OCI-LY7 (cell line): ENCODE data around the gene GNAZ. TPM values are rescaled to one million over a fixed set of nuclear protein-coding genes. Genes with fewer than 3 reads are reported as not detected.

Experiments used
- BruUV-seq: library from RNA; stranded (reverse); fragments of 400-500 nt; replicated peaks from 2 replicates; lab custom pipeline; 2021; lab: Mats Ljungman, UMichigan
- CTCF ChIA-PET: fragments of 300-600 bp; sonication (Branson Sonifier 250); formaldehyde crosslinking; loops from one replicate; lab custom pipeline; 2022; ENCODE audit warnings: antibody characterized with exemption; ENCODE audit not compliant: unreplicated experiment; lab: Charles Lee
- POLR2A ChIA-PET: fragments of 300-600 bp; sonication (Branson Sonifier 250); formaldehyde crosslinking; loops from one replicate; lab custom pipeline; 2022; ENCODE audit warnings: antibody characterized with exemption; lab: Charles Lee
- DNase-seq: peaks from one replicate; pipeline ENCODE4 v3.0.0-alpha.2; 2015; ENCODE audit warnings: low spot score
- H2AFZ ChIP-seq: fragments of 200-600 bp; sonication (generic), shearing (Covaris generic); 2 replicates; pipeline ENCODE4 v1.6.1; 2014; ENCODE audit warnings: mild to moderate bottlenecking, antibody characterized with exemption, low read length, moderate library complexity
- H3K27ac ChIP-seq: fragments of 200-600 bp; sonication (generic); 2 replicates; pipeline ENCODE4 v1.5.1; 2014; ENCODE audit warnings: mixed run types, low read depth, mild to moderate bottlenecking, moderate library complexity, low read length, inconsistent platforms; ENCODE audit not compliant: poor library complexity, severe bottlenecking
- H3K36me3 ChIP-seq: fragments of 200-600 bp; sonication (generic); 2 replicates; pipeline ENCODE4 v1.6.1; 2014; ENCODE audit warnings: mild to moderate bottlenecking, antibody characterized with exemption, low read length, moderate library complexity, mixed read lengths; ENCODE audit not compliant: insufficient read depth
- H3K4me1 ChIP-seq: fragments of 200-600 bp; sonication (generic); 2 replicates; pipeline ENCODE4 v1.5.1; 2014; ENCODE audit warnings: mild to moderate bottlenecking, low read length; ENCODE audit not compliant: insufficient read depth, poor library complexity, severe bottlenecking
- H3K4me2 ChIP-seq: fragments of 200-600 bp; sonication (generic); 2 replicates; pipeline ENCODE4 v1.6.1; 2014; ENCODE audit warnings: mild to moderate bottlenecking, low read length
- H3K4me3 ChIP-seq: fragments of 200-600 bp; sonication (generic); 2 replicates; pipeline ENCODE4 v1.5.1; 2014; ENCODE audit warnings: mild to moderate bottlenecking, low read depth, low read length; ENCODE audit not compliant: poor library complexity, severe bottlenecking
- H3K79me2 ChIP-seq: fragments of 200-600 bp; sonication (generic); 2 replicates; pipeline ENCODE4 v1.6.1; 2016; ENCODE audit warnings: low read depth, mild to moderate bottlenecking, low read length, moderate library complexity, mixed read lengths; ENCODE audit not compliant: insufficient read depth
- H3K9me2 ChIP-seq: fragments of 200-600 bp; sonication (generic); 2 replicates; pipeline ENCODE4 v1.6.1; 2016; ENCODE audit warnings: mild to moderate bottlenecking, low read length, mixed read lengths; ENCODE audit not compliant: insufficient read depth
- H3K9me3 ChIP-seq: fragments of 200-600 bp; sonication (generic); 2 replicates; pipeline ENCODE4 v1.6.1; 2014; ENCODE audit warnings: mild to moderate bottlenecking, mixed run types, low read length, mixed read lengths
- H4K20me1 ChIP-seq: fragments of 200-600 bp; sonication (generic); 2 replicates; pipeline ENCODE4 v1.6.1; 2014; ENCODE audit warnings: mild to moderate bottlenecking, antibody characterized with exemption, low read length, moderate library complexity, mixed read lengths; ENCODE audit not compliant: insufficient read depth
- EZH2phosphoT487 ChIP-seq: fragments of 200-600 bp; sonication (generic); IDR thresholded peaks from 2 replicates; pipeline ENCODE4 v1.6.1; 2018; ENCODE audit warnings: low read depth, borderline replicate concordance, mild to moderate bottlenecking, mixed run types, antibody characterized with exemption, low read length, moderate library complexity, mixed read lengths
- intact Hi-C: fragments of 100-400 bp; cut with micrococcal nuclease; formaldehyde crosslinking; loops from one replicate; pipeline ENCODE4 v1.10.0; 2022; ENCODE audit not compliant: unreplicated experiment
- total RNA-seq, 2 experiments: library from RNA; depleted of rRNA in 1 of 2; stranded (reverse); fragments of >200 nt in 1 of 2; shearing (Covaris generic) in 1 of 2; gene quantifications; 2 replicates each; pipeline ENCODE4 v1.2.3, GENCODE V29; 2014 to 2022
- TF ChIP-seq, protein P1 (sequence below): fragments of 200-600 bp; sonication (generic); conservative IDR thresholded peaks from 2 replicates; pipeline ENCODE4 v1.5.1; 2014; ENCODE audit warnings: mild to moderate bottlenecking, antibody characterized with exemption, low read length, moderate library complexity, mixed read lengths

The GNAZ gene
- total RNA-seq, 2 experiments from 2014 or later: 38.5 to 46.4 TPM

DNA sequence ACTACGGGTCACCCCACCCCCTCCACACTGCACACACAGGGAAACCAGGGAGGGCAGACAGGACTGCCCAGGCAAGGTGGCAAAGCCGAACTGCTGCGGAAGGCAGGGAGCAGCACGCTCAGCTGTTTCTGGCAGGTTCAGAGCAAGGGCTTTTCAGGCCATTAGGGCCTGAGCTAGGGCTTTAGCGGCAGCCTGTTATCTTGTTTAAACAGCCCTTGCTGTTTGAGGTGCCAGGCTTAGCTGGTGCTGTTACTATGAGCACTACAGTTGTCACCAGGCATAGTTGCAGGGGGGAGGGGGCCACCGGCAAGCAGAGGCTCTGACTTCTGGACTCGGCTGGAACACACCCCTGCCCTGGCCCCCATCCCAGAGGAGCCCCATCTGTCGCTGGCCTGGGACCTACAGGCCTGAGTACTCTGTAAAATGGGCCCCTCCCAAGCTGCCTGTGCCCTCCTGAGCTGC is 36.6 kb downstream of the GNAZ start:
- no peak overlapping the region for H3K4me2 ChIP-seq
- H2AFZ ChIP-seq: no peak overlapping the region
- no TSS peak for BruUV-seq
- TF ChIP-seq EZH2phosphoT487: no peak
- TF ChIP-seq, protein P1, sequence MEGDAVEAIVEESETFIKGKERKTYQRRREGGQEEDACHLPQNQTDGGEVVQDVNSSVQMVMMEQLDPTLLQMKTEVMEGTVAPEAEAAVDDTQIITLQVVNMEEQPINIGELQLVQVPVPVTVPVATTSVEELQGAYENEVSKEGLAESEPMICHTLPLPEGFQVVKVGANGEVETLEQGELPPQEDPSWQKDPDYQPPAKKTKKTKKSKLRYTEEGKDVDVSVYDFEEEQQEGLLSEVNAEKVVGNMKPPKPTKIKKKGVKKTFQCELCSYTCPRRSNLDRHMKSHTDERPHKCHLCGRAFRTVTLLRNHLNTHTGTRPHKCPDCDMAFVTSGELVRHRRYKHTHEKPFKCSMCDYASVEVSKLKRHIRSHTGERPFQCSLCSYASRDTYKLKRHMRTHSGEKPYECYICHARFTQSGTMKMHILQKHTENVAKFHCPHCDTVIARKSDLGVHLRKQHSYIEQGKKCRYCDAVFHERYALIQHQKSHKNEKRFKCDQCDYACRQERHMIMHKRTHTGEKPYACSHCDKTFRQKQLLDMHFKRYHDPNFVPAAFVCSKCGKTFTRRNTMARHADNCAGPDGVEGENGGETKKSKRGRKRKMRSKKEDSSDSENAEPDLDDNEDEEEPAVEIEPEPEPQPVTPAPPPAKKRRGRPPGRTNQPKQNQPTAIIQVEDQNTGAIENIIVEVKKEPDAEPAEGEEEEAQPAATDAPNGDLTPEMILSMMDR: no peak
- H3K9me2 ChIP-seq: no peaks in the 10 kb centered on the region
- H4K20me1 ChIP-seq: no peaks in the 10 kb centered on the region
- H3K36me3 ChIP-seq: peaks cover 12% of the 10 kb centered on the region; the same call in 1 of the 2 replicates
- H3K79me2 ChIP-seq: no peaks in the 10 kb centered on the region
- no peak overlapping the region for H3K4me3 ChIP-seq
- DNase-seq: no peak
- intact Hi-C loops: no loop called here
- H3K4me1 ChIP-seq: peaks cover 2% of the 10 kb centered on the region
- H3K9me3 ChIP-seq: no peaks in the 10 kb centered on the region
- no peak overlapping the region for H3K27ac ChIP-seq
- ChIA-PET CTCF (no interaction called here), POLR2A (no interaction called here)

- intact Hi-C loops: no loop called here
- Histone ChIP-seq H3K4me2 (no peak overlapping the region), H3K4me3 (no peak overlapping the region), H3K9me2 (no peaks in the 10 kb centered on the region), H3K79me2 (no peaks in the 10 kb centered on the region), H3K27ac (no peak overlapping the region), H3K36me3 (peaks cover 12% of the 10 kb centered on the region; the same call in 1 of the 2 replicates), H4K20me1 (no peaks in the 10 kb centered on the region), H3K4me1 (peaks cover 9% of the 10 kb centered on the region), H3K9me3 (no peaks in the 10 kb centered on the region), H2AFZ (no peak overlapping the region)
- TF ChIP-seq, protein P1: no peak
- no peak for TF ChIP-seq EZH2phosphoT487
- no TSS peak for BruUV-seq
- POLR2A ChIA-PET: no interaction called here
- CTCF ChIA-PET: no interaction called here
- no peak for DNase-seq
Measured at GRCh38 chr22:23107487-23108248, 37.3 kb downstream of the GNAZ start.
